CD4-positive, alpha-beta T cell treated with Interleukin-4 for 4 hours (primary cell): Measurements from ENCODE around the gene TMEM30A.
A peak's percentile ranks its signal among the peaks of the same experiment; 100 is the strongest.

Experiments used
- DNase-seq: peaks from one replicate; pipeline ENCODE4 v3.0.0-alpha.2; 2020

Gene TMEM30A

GRCh38 chr6:75291331-75291730 is 6.7 kb upstream of the TMEM30A start:
- DNase-seq = no peak

- no peak for DNase-seq
Observed at GRCh38 chr6:75290136-75290945, 5.7 kb upstream of the TMEM30A start.

GRCh38 chr6:75288023-75288422 is 3.4 kb upstream of the TMEM30A start:
- DNase-seq = no peak

GRCh38 chr6:75287424-75287823 is 2.8 kb upstream of the TMEM30A start:
- DNase-seq = no peak

GRCh38 chr6:75286955-75287354 is 2.4 kb upstream of the TMEM30A start:
- no peak for DNase-seq

GRCh38 chr6:75285283-75285639 is 669 bp upstream of the TMEM30A start:
- DNase-seq = no peak

GRCh38 chr6:75283907-75284631 is 523 bp downstream of the TMEM30A start:
- DNase-seq = peak; percentile 11

GRCh38 chr6:75282706-75283105 is 1.9 kb downstream of the TMEM30A start:
- DNase-seq = no peak

GRCh38 chr6:75281653-75282052 is 2.9 kb downstream of the TMEM30A start:
- DNase-seq = peak; percentile 33

GRCh38 chr6:75280131-75280855 is 4.3 kb downstream of the TMEM30A start:
- DNase-seq = no peak

GRCh38 chr6:75279418-75279817 is 5.2 kb downstream of the TMEM30A start:
- no peak for DNase-seq

- peak; percentile 11 for DNase-seq
Observed at GRCh38 chr6:75278474-75279077, 6.0 kb downstream of the TMEM30A start.

- DNase-seq = no peak
Observed at GRCh38 chr6:75275067-75275466, 9.5 kb downstream of the TMEM30A start.

GRCh38 chr6:75273009-75273408 is 11.6 kb downstream of the TMEM30A start:
- DNase-seq = no peak

- no peak for DNase-seq
Observed at GRCh38 chr6:75272145-75272840, 12.3 kb downstream of the TMEM30A start.

GRCh38 chr6:75268988-75269354 is 15.6 kb downstream of the TMEM30A start:
- DNase-seq = peak; percentile 18

GRCh38 chr6:75268121-75268987 is 16.2 kb downstream of the TMEM30A start:
- DNase-seq = peak; percentile 31

GRCh38 chr6:75267461-75267860 is 17.1 kb downstream of the TMEM30A start:
- DNase-seq = no peak

GRCh38 chr6:75266716-75267291 is 17.8 kb downstream of the TMEM30A start:
- peak; percentile 57 for DNase-seq

- no peak for DNase-seq
Observed at GRCh38 chr6:75263401-75263750, 21.2 kb downstream of the TMEM30A start.

- DNase-seq = no peak
Observed at GRCh38 chr6:75262716-75263400, 21.7 kb downstream of the TMEM30A start.
